Measurements from ENCODE around the gene SERTAD1.

The SERTAD1 gene

GRCh38 chr19:40374084-40374483 lies 51.7 kb downstream of the SERTAD1 start:
- FAIRE-seq = no peak

GRCh38 chr19:40371802-40372122 lies 54.0 kb downstream of the SERTAD1 start:
- FAIRE-seq = no peak

Measured in endometrium (tissue), 2 donors.